PC-9 (cell line): ENCODE data around the gene RNF13. TPM values are rescaled to one million over a fixed set of nuclear protein-coding genes. Genes with fewer than 3 reads are reported as not detected.

ENCODE experiments used
- BruUV-seq: library from RNA; stranded (reverse); fragments of 400-500 nt; replicated peaks from 2 replicates; lab custom pipeline; 2021; lab: Mats Ljungman, UMichigan
- CTCF ChIA-PET: fragments of 300-600 bp; sonication (Branson Sonifier 250); formaldehyde crosslinking; loops from one replicate; lab custom pipeline; 2022; ENCODE audit warnings: antibody characterized with exemption; lab: Charles Lee
- POLR2A ChIA-PET: fragments of 300-600 bp; sonication (Branson Sonifier 250); formaldehyde crosslinking; loops from one replicate; lab custom pipeline; 2022; ENCODE audit warnings: antibody characterized with exemption; ENCODE audit not compliant: unreplicated experiment; lab: Charles Lee
- DNase-seq, 2 experiments: peaks; one replicate each; pipeline versions ENCODE4 v3.0.0 to v3.0.0-alpha.2; 2015 to 2022; ENCODE audit warnings: mixed read lengths in 1 of 2
- H2AFZ ChIP-seq: fragments of 200-600 bp; sonication (generic); 2 replicates; pipeline ENCODE4 v1.8.1; 2017; ENCODE audit warnings: antibody characterized with exemption
- H3F3A ChIP-seq: fragments of 200-600 bp; sonication (generic); 2 replicates; pipeline ENCODE4 v1.8.1; 2017; ENCODE audit warnings: antibody characterized with exemption, mild to moderate bottlenecking, low read depth; ENCODE audit not compliant: insufficient read depth
- H3K27ac ChIP-seq: fragments of 200-600 bp; sonication (generic); 2 replicates; pipeline ENCODE4 v1.6.1; 2016; ENCODE audit warnings: mixed run types
- H3K27me3 ChIP-seq: fragments of 200-600 bp; sonication (generic); 2 replicates; pipeline ENCODE4 v1.6.1; 2016; ENCODE audit warnings: low read depth, mixed run types; ENCODE audit not compliant: insufficient read depth
- H3K36me3 ChIP-seq: fragments of 200-600 bp; sonication (generic); 2 replicates; pipeline ENCODE4 v1.6.1; 2016; ENCODE audit warnings: low read depth, mixed run types
- H3K4me1 ChIP-seq: fragments of 200-600 bp; sonication (generic); replicated peaks from 2 replicates; pipeline ENCODE4 v1.6.1; 2016; ENCODE audit warnings: mixed run types; ENCODE audit not compliant: insufficient read depth
- H3K4me2 ChIP-seq: fragments of 200-600 bp; sonication (generic); 2 replicates; pipeline ENCODE4 v1.6.1; 2017; ENCODE audit warnings: mixed run types
- H3K4me3 ChIP-seq: fragments of 200-600 bp; sonication (generic); 2 replicates; pipeline ENCODE4 v1.6.1; 2016; ENCODE audit warnings: mixed run types
- H3K79me2 ChIP-seq: fragments of 200-600 bp; sonication (generic); 2 replicates; pipeline ENCODE4 v1.6.1; 2017; ENCODE audit warnings: low read depth, mixed run types
- H3K9me2 ChIP-seq: fragments of 200-600 bp; sonication (generic); 2 replicates; pipeline ENCODE4 v1.8.1; 2017; ENCODE audit warnings: mild to moderate bottlenecking; ENCODE audit not compliant: insufficient read depth
- H3K9me3 ChIP-seq: fragments of 200-600 bp; sonication (generic); 2 replicates; pipeline ENCODE4 v1.8.1; 2016; ENCODE audit warnings: low read depth; ENCODE audit not compliant: insufficient read depth
- H4K20me1 ChIP-seq: fragments of 200-600 bp; sonication (generic); 2 replicates; pipeline ENCODE4 v1.8.1; 2017; ENCODE audit not compliant: insufficient read depth
- EZH2 ChIP-seq: fragments of 200-600 bp; sonication (generic); IDR thresholded peaks from 2 replicates; pipeline ENCODE4 v1.8.0; 2017; ENCODE audit warnings: antibody characterized with exemption, low read depth
- intact Hi-C: fragments of 100-400 bp; cut with micrococcal nuclease; formaldehyde crosslinking; loops from one replicate; pipeline ENCODE4 v1.10.0; 2022; ENCODE audit not compliant: unreplicated experiment
- total RNA-seq: library from RNA; stranded (reverse); gene quantifications from 2 replicates; pipeline ENCODE4 v1.2.3, GENCODE V29; 2021
- TF ChIP-seq, protein P1 (sequence below): fragments of 200-600 bp; sonication (generic); conservative IDR thresholded peaks from 2 replicates; pipeline ENCODE4 v1.6.1; 2017; ENCODE audit warnings: mixed run types, antibody characterized with exemption, mild to moderate bottlenecking, moderate library complexity

RNF13 gene
- total RNA-seq, 1 experiment from 2014 or later, result 65.0 TPM

DNA sequence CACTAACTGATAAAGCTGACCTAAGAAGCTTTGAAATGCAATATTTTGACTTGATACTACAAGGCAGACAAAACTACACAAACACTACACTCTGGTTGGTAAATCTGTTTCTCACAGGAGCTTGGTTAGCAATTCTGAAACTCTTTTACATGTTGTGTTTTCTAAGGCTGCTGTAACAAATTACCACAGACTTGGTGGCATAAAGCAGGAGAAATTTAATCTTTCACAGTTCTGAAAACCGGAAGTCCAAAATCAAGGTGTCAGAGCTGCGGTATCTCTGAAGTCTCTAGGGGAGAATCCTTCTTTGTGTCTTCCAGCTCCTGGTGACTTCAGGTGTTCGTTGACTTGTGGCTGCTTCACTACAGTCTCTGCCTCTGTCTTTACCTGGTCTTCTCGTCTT lies 170.6 kb downstream of the RNF13 start:
- Histone ChIP-seq H3K9me3 (no peaks in the 10 kb centered on the region), H3K4me2 (no peak overlapping the region), H3K79me2 (no peaks in the 10 kb centered on the region), H3K4me1 (no peaks in the 10 kb centered on the region), H3K27ac (no peak overlapping the region), H3K4me3 (no peak overlapping the region), H3K36me3 (no peaks in the 10 kb centered on the region), H3K27me3 (no peaks in the 10 kb centered on the region), H4K20me1 (no peaks in the 10 kb centered on the region), H3K9me2 (no peaks in the 10 kb centered on the region), H3F3A (no peaks in the 10 kb centered on the region), H2AFZ (no peak overlapping the region)
- no peak for TF ChIP-seq EZH2
- TF ChIP-seq, protein P1, sequence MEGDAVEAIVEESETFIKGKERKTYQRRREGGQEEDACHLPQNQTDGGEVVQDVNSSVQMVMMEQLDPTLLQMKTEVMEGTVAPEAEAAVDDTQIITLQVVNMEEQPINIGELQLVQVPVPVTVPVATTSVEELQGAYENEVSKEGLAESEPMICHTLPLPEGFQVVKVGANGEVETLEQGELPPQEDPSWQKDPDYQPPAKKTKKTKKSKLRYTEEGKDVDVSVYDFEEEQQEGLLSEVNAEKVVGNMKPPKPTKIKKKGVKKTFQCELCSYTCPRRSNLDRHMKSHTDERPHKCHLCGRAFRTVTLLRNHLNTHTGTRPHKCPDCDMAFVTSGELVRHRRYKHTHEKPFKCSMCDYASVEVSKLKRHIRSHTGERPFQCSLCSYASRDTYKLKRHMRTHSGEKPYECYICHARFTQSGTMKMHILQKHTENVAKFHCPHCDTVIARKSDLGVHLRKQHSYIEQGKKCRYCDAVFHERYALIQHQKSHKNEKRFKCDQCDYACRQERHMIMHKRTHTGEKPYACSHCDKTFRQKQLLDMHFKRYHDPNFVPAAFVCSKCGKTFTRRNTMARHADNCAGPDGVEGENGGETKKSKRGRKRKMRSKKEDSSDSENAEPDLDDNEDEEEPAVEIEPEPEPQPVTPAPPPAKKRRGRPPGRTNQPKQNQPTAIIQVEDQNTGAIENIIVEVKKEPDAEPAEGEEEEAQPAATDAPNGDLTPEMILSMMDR, result no peak
- POLR2A ChIA-PET, result no interaction called here
- intact Hi-C loops, result no loop called here
- CTCF ChIA-PET, result no interaction called here
- DNase-seq, result no peak
- no TSS peak for BruUV-seq

DNA sequence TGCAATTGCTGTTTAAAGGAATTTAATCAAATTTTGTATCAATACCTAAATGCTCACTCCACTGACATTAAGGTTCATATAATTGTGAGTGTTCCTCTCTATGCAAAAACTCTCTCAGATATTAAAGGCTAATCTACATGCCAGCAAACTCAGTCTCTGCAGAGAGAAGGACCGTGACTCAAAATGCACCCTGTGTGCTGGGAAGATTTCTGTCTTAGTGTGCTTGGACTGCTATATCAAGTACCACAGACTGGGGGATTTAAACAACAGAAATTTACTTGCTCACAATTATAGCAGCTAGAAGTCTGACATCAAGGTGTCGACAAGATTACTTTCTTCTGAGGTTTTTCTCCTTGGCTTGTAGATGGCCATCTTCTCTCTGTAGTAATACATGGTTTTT lies 176.3 kb downstream of the RNF13 start:
- Histone ChIP-seq H3K9me3 (peaks cover 6% of the 10 kb centered on the region; the same call in 1 of the 2 replicates), H3K36me3 (no peaks in the 10 kb centered on the region), H3F3A (no peaks in the 10 kb centered on the region), H3K4me3 (no peak overlapping the region), H2AFZ (no peak overlapping the region), H3K9me2 (no peaks in the 10 kb centered on the region), H3K4me2 (no peak overlapping the region), H3K4me1 (no peaks in the 10 kb centered on the region), H4K20me1 (no peaks in the 10 kb centered on the region), H3K27ac (no peak overlapping the region), H3K27me3 (no peaks in the 10 kb centered on the region), H3K79me2 (no peaks in the 10 kb centered on the region)
- BruUV-seq, result no TSS peak
- intact Hi-C loops, result no loop called here
- DNase-seq, result no peak
- POLR2A ChIA-PET, result no interaction called here
- TF ChIP-seq EZH2, result no peak
- TF ChIP-seq, protein P1, result no peak
- CTCF ChIA-PET, result no interaction called here

DNA sequence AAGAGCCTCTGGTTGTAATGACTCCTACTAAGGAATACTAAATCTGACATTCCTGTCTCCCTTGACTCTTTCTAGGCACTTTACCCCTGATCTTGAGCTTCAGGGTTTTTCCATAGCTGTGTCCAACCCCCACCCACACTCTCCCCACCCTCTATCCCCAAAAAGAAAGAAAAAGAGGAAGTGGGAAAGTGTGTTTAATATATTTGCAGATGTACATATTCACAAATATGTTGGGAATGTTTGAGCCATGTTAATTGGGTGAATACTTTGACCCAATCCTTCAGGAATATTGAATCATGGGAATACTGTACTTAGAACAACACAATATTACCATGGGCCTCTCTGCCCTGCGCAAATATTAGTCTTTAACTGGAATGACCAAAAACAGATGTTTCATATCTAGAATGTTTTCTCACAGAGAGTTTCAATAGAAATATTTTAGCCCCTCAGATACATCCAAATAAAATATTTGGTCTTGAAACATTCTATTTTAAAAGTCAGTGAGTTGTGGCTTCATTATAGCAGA lies 177.5 kb downstream of the RNF13 start:
- BruUV-seq, result no TSS peak
- intact Hi-C loops, result no loop called here
- H3K27me3 ChIP-seq, result no peaks in the 10 kb centered on the region
- no peak for DNase-seq
- H3K4me1 ChIP-seq, result no peaks in the 10 kb centered on the region
- no peak overlapping the region for H2AFZ ChIP-seq
- no peaks in the 10 kb centered on the region for H4K20me1 ChIP-seq
- ChIA-PET POLR2A (no interaction called here), CTCF (no interaction called here)
- no peaks in the 10 kb centered on the region for H3F3A ChIP-seq
- no peaks in the 10 kb centered on the region for H3K79me2 ChIP-seq
- no peak for TF ChIP-seq EZH2
- TF ChIP-seq, protein P1, result no peak
- H3K9me3 ChIP-seq, result peaks cover 14% of the 10 kb centered on the region; the same call in 1 of the 2 replicates
- no peaks in the 10 kb centered on the region for H3K9me2 ChIP-seq
- no peak overlapping the region for H3K4me3 ChIP-seq
- H3K27ac ChIP-seq, result no peak overlapping the region
- no peak overlapping the region for H3K4me2 ChIP-seq
- no peaks in the 10 kb centered on the region for H3K36me3 ChIP-seq
